RKO (cell line): ENCODE measurements around the gene PNMT.
A peak's percentile ranks its signal among the peaks of the same experiment; 100 is the strongest.

ENCODE experiments used
- DNase-seq: peaks from one replicate; pipeline ENCODE4 v3.0.0-alpha.2; 2016; ENCODE audit warnings: low spot score

Gene PNMT

GRCh38 chr17:39667945-39668924 lies at the start of gene PNMT:
Gene PNMT, plus strand, starts transcription at chr17:39668453. Its CDS starts 23 bp downstream, at chr17:39668476.
- no peak for DNase-seq

GRCh38 chr17:39618956-39619785 lies 49.1 kb upstream of the PNMT start:
- no peak for DNase-seq

GRCh38 chr17:39619786-39620101 lies 48.5 kb upstream of the PNMT start:
- no peak for DNase-seq

GRCh38 chr17:39621523-39622379 lies 46.5 kb upstream of the PNMT start:
- DNase-seq = peak; percentile 84

- peak; percentile 83 for DNase-seq
Observed at GRCh38 chr17:39622380-39623006, 45.8 kb upstream of the PNMT start.

- peak; percentile 67 for DNase-seq
Observed at GRCh38 chr17:39623356-39623950, 44.8 kb upstream of the PNMT start.

GRCh38 chr17:39624313-39624712 lies 43.9 kb upstream of the PNMT start:
- DNase-seq = no peak

GRCh38 chr17:39625198-39625785 lies 43.0 kb upstream of the PNMT start:
- DNase-seq = no peak

GRCh38 chr17:39626171-39627046 lies 41.8 kb upstream of the PNMT start, which contains the start of gene PPP1R1B:
Gene PPP1R1B, plus strand, starts transcription at chr17:39626952. Its CDS starts 441 bp downstream, at chr17:39627393.
- DNase-seq = no peak

GRCh38 chr17:39627047-39627711 lies 41.1 kb upstream of the PNMT start:
- DNase-seq = no peak

GRCh38 chr17:39627712-39628516 lies 40.3 kb upstream of the PNMT start:
- no peak for DNase-seq

GRCh38 chr17:39628655-39629493 lies 39.4 kb upstream of the PNMT start:
- no peak for DNase-seq

GRCh38 chr17:39629494-39629880 lies 38.8 kb upstream of the PNMT start:
- DNase-seq = no peak

GRCh38 chr17:39629898-39630297 lies 38.4 kb upstream of the PNMT start:
- DNase-seq = no peak

GRCh38 chr17:39631403-39631802 lies 36.9 kb upstream of the PNMT start:
- no peak for DNase-seq

- DNase-seq = no peak
Observed at GRCh38 chr17:39632153-39632941, 35.9 kb upstream of the PNMT start.
